ENCODE data around the gene PYCR2. TPM values are rescaled to one million over a fixed set of nuclear protein-coding genes. Genes with fewer than 3 reads are reported as not detected.

Gene PYCR2
- total RNA-seq, 1 experiment from 2014 or later = 104 TPM

GRCh38 chr1:225923381-225923691, 714 bp downstream of the PYCR2 start:
- no CpG with 5 or more reads among the region's 8 CpGs for WGBS (ENCODE audit: extremely low coverage, insufficient read length, low lambda C conversion rate)
- Histone ChIP-seq H3K27ac (ENCODE audit: insufficient read length, low read depth, low read length) (no peak overlapping the region), H3K79me1 (ENCODE audit: insufficient read depth, low read depth, low read length, poor library complexity, severe bottlenecking) (no peaks in the 10 kb centered on the region), H3K23ac (ENCODE audit: insufficient read length, low read depth, low read length) (no peak overlapping the region), H3K27me3 (ENCODE audit: insufficient read depth, low read length) (no peaks in the 10 kb centered on the region), H3K56ac (ENCODE audit: insufficient read length, low read depth, low read length) (no peak overlapping the region), H3K4ac (ENCODE audit: low read depth, low read length) (no peak overlapping the region), H2BK5ac (ENCODE audit: insufficient read length, low read length) (no peak overlapping the region), H3K4me1 (ENCODE audit: insufficient read depth, low read length) (no peaks in the 10 kb centered on the region), H3K9me3 (ENCODE audit: control insufficient read depth, low read depth, low read length) (no peaks in the 10 kb centered on the region), H4K20me1 (ENCODE audit: control insufficient read depth, insufficient read depth, insufficient read length) (peaks cover 3% of the 10 kb centered on the region), H4K5ac (ENCODE audit: insufficient read length, low read depth, low read length) (no peak overlapping the region), H3K18ac (ENCODE audit: insufficient read length, low read depth, low read length) (no peak overlapping the region), H2BK15ac (ENCODE audit: low read depth, low read length) (no peak overlapping the region), H2BK20ac (ENCODE audit: low read depth, low read length, poor library complexity, severe bottlenecking) (no peak overlapping the region), H2AK5ac (ENCODE audit: insufficient read length, low read length) (no peak overlapping the region), H3K79me2 (ENCODE audit: insufficient read depth, low read length) (peaks cover 5% of the 10 kb centered on the region; the same call in 1 of the 2 replicates), H2AFZ (ENCODE audit: low read length) (no peak overlapping the region), H3K23me2 (ENCODE audit: insufficient read length, low read depth, low read length, poor library complexity, severe bottlenecking) (peaks cover 4% of the 10 kb centered on the region), H3K9ac (ENCODE audit: extremely low read depth, insufficient read length, low read length) (peak overlapping the region; percentile 80), H3T11ph (ENCODE audit: low read length) (no peak overlapping the region), H2BK12ac (ENCODE audit: insufficient read length, low read depth, low read length) (no peak overlapping the region), H3K4me2 (ENCODE audit: insufficient read depth, insufficient read length, low read length) (peak overlapping the region; percentile 79), H4K91ac (ENCODE audit: insufficient read length, low read depth, low read length) (no peak overlapping the region), H3K14ac (ENCODE audit: insufficient read depth, low read length) (peak overlapping the region; percentile 81), H2BK120ac (ENCODE audit: low read depth, low read length, poor library complexity, severe bottlenecking) (no peak overlapping the region), H4K8ac (replicated peaks; ENCODE audit: insufficient read length, low read depth, low read length) (no peak overlapping the region)
- Mint-ChIP-seq H3K36me3 (ENCODE audit: insufficient read depth in 1 of 3, low read depth in 3 of 3) (peaks cover 42 to 49% (median 44%) of the 10 kb centered on the region in 3 experiments; a peak in 6 of 7 replicates), H3K4me3 (peak overlapping the region; percentile 96 to 98), H3K4me1 (peaks cover 12 to 19% of the 10 kb centered on the region in 2 experiments), H3K9me3 (no peaks in the 10 kb centered on the region), H3K27ac (peak overlapping the region; percentile 93 to 98 (median 94); a peak in 5 of 7 replicates), H3K27me3 (ENCODE audit: low read depth) (no peaks in the 10 kb centered on the region)
- no peak for DNase-seq
- TF ChIP-seq CTCF (conservative IDR thresholded peaks at IDR 0.05) = no peak
